ENCODE data around the gene TMEM8B. TPM values are rescaled to one million over a fixed set of nuclear protein-coding genes. Genes with fewer than 3 reads are reported as not detected.

TMEM8B gene
- total and polyA plus RNA-seq, 2 donors from 2014 or later, result 17.6 to 18.3 TPM

DNA sequence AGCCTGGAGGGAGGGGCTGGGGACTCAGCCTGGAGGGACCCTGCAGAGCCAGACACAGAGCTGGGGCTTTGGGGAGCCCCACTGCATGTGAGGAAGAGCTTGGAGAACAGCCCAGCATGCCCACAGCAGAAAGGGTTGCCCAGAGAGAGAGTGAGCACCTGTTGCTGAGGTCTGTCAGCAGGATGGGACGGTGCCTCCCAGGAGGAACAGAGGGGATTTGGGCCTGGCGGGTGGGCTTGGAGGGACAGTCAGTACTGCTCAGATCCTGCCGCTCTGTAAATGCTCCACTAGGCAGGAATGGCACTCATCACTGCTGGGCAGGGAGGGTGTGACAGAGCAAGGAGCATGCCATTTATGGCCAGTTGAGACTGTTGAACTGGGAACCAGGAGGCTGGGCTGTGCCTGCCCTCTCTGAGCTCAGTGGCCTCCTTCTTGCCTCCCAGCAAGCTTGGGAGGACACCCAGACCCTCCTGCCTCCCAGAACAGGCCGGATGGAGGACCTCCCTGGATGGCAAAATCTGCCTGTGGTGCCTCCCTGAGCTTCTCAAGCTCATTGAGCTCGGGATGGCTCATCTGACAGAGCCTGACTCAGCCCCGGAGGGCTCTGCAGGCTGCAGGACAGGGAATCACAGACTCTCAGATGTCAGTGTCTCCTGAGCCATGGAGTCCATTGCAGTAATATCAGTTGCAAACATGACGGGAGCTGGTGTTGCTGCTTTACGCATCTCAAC is 76.2 kb downstream of the TMEM8B start:
- TF ChIP-seq, protein P1, sequence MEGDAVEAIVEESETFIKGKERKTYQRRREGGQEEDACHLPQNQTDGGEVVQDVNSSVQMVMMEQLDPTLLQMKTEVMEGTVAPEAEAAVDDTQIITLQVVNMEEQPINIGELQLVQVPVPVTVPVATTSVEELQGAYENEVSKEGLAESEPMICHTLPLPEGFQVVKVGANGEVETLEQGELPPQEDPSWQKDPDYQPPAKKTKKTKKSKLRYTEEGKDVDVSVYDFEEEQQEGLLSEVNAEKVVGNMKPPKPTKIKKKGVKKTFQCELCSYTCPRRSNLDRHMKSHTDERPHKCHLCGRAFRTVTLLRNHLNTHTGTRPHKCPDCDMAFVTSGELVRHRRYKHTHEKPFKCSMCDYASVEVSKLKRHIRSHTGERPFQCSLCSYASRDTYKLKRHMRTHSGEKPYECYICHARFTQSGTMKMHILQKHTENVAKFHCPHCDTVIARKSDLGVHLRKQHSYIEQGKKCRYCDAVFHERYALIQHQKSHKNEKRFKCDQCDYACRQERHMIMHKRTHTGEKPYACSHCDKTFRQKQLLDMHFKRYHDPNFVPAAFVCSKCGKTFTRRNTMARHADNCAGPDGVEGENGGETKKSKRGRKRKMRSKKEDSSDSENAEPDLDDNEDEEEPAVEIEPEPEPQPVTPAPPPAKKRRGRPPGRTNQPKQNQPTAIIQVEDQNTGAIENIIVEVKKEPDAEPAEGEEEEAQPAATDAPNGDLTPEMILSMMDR (IDR thresholded peaks at IDR 0.05; ENCODE audit: borderline replicate concordance, extremely low read depth, insufficient read depth), result no peak
- H3K4me3 ChIP-seq (ENCODE audit: low read length in 3 of 3), result peak overlapping the region in 1 of 3 donors; percentile 22
- peak overlapping the region; percentile 90 to 96 for H3K27ac ChIP-seq (ENCODE audit: low read depth in 2 of 2, low read length in 2 of 2)
- FAIRE-seq, result no peak
- H3K36me3 ChIP-seq (ENCODE audit: control insufficient read depth in 2 of 3, insufficient read depth in 3 of 3, low read length in 3 of 3), result no peaks in the 10 kb centered on the region
- DNase-seq, result peak in 2 of 5 donors; percentile 17 to 43
- H3K27me3 ChIP-seq (ENCODE audit: control insufficient read depth, insufficient read depth, low read length), result no peaks in the 10 kb centered on the region
- intact Hi-C loops (cut with DNase I), result no loop called here
- no peaks in the 10 kb centered on the region for H3K9me3 ChIP-seq (ENCODE audit: control insufficient read depth in 2 of 3, insufficient read depth in 1 of 3, low read length in 3 of 3)
- peaks cover 8 to 55% (median 38%) of the 10 kb centered on the region in 3 donors for H3K4me1 ChIP-seq (ENCODE audit: control insufficient read depth in 2 of 3, insufficient read depth in 2 of 3, low read depth in 1 of 3, low read length in 3 of 3)
- H3K9ac ChIP-seq (ENCODE audit: low read length in 3 of 3), result peak overlapping the region in 1 of 3 donors; percentile 43

GRCh38 chr9:35905912-35906679 is 77.1 kb downstream of the TMEM8B start, which contains the start of gene HRCT1:
Gene HRCT1, plus strand, starts transcription at chr9:35906202. Its CDS starts 86 bp downstream, at chr9:35906288.
- FAIRE-seq, result no peak
- TF ChIP-seq, protein P1 (IDR thresholded peaks at IDR 0.05; ENCODE audit: borderline replicate concordance, extremely low read depth, insufficient read depth), result no peak

GRCh38 chr9:35906923-35907699 is 78.1 kb downstream of the TMEM8B start:
- H3K4me1 ChIP-seq (ENCODE audit: control insufficient read depth in 2 of 3, insufficient read depth in 2 of 3, low read depth in 1 of 3, low read length in 3 of 3), result peaks cover 8 to 61% (median 38%) of the 10 kb centered on the region in 3 donors
- peak overlapping the region; percentile 90 to 96 for H3K27ac ChIP-seq (ENCODE audit: low read depth in 2 of 2, low read length in 2 of 2)
- H3K9me3 ChIP-seq (ENCODE audit: control insufficient read depth in 2 of 3, insufficient read depth in 1 of 3, low read length in 3 of 3), result no peaks in the 10 kb centered on the region
- no peaks in the 10 kb centered on the region for H3K36me3 ChIP-seq (ENCODE audit: control insufficient read depth in 2 of 3, insufficient read depth in 3 of 3, low read length in 3 of 3)
- H3K27me3 ChIP-seq (ENCODE audit: control insufficient read depth, insufficient read depth, low read length), result no peaks in the 10 kb centered on the region
- TF ChIP-seq, protein P1 (IDR thresholded peaks at IDR 0.05; ENCODE audit: borderline replicate concordance, extremely low read depth, insufficient read depth), result no peak
- H3K4me3 ChIP-seq (ENCODE audit: low read length in 3 of 3), result peak overlapping the region in 2 of 3 donors; percentile 11 to 22
- DNase-seq (peak; percentile 25 to 89 (median 55)), FAIRE-seq (no peak)
- intact Hi-C loops (cut with DNase I), result no loop called here
- peak overlapping the region in 2 of 3 donors; percentile 58 to 62 for H3K9ac ChIP-seq (ENCODE audit: low read length in 3 of 3)

More at GRCh38 chr9:35905912-35906679, 77.1 kb downstream of the TMEM8B start, which contains the start of gene HRCT1:
- H3K27ac ChIP-seq (ENCODE audit: low read depth in 2 of 2, low read length in 2 of 2), result peak within 1 kb of the TSS; percentile 90 to 96
- H3K4me3 ChIP-seq (ENCODE audit: low read length in 3 of 3), result peak within 1 kb of the TSS in 2 of 3 donors; percentile 14 to 22
- no peaks in the 10 kb centered on the region for H3K36me3 ChIP-seq (ENCODE audit: control insufficient read depth in 2 of 3, insufficient read depth in 3 of 3, low read length in 3 of 3)
- H3K9me3 ChIP-seq (ENCODE audit: control insufficient read depth in 2 of 3, insufficient read depth in 1 of 3, low read length in 3 of 3), result no peaks in the 10 kb centered on the region
- H3K4me1 ChIP-seq (ENCODE audit: control insufficient read depth in 2 of 3, insufficient read depth in 2 of 3, low read depth in 1 of 3, low read length in 3 of 3), result peaks cover 8 to 59% (median 38%) of the 10 kb centered on the region in 3 donors
- intact Hi-C loops (cut with DNase I), result no loop called here
- DNase-seq, result peak; percentile 62 to 97 (median 74)
- peak within 1 kb of the TSS in 2 of 3 donors; percentile 43 to 58 for H3K9ac ChIP-seq (ENCODE audit: low read length in 3 of 3)
- no peaks in the 10 kb centered on the region for H3K27me3 ChIP-seq (ENCODE audit: control insufficient read depth, insufficient read depth, low read length)

Measured in kidney (tissue), 14 donors.